HG02571 (cell line): ENCODE data around the gene ATG16L2.

Experiments used
- ATAC-seq: cut with Tn5 transposase; IDR thresholded peaks from one replicate; pipeline ENCODE4 v1.9.1; 2021; ENCODE audit warnings: mild to moderate bottlenecking, moderate library complexity; ENCODE audit not compliant: unreplicated experiment

Gene ATG16L2, protein sequence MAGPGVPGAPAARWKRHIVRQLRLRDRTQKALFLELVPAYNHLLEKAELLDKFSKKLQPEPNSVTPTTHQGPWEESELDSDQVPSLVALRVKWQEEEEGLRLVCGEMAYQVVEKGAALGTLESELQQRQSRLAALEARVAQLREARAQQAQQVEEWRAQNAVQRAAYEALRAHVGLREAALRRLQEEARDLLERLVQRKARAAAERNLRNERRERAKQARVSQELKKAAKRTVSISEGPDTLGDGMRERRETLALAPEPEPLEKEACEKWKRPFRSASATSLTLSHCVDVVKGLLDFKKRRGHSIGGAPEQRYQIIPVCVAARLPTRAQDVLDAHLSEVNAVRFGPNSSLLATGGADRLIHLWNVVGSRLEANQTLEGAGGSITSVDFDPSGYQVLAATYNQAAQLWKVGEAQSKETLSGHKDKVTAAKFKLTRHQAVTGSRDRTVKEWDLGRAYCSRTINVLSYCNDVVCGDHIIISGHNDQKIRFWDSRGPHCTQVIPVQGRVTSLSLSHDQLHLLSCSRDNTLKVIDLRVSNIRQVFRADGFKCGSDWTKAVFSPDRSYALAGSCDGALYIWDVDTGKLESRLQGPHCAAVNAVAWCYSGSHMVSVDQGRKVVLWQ

DNA sequence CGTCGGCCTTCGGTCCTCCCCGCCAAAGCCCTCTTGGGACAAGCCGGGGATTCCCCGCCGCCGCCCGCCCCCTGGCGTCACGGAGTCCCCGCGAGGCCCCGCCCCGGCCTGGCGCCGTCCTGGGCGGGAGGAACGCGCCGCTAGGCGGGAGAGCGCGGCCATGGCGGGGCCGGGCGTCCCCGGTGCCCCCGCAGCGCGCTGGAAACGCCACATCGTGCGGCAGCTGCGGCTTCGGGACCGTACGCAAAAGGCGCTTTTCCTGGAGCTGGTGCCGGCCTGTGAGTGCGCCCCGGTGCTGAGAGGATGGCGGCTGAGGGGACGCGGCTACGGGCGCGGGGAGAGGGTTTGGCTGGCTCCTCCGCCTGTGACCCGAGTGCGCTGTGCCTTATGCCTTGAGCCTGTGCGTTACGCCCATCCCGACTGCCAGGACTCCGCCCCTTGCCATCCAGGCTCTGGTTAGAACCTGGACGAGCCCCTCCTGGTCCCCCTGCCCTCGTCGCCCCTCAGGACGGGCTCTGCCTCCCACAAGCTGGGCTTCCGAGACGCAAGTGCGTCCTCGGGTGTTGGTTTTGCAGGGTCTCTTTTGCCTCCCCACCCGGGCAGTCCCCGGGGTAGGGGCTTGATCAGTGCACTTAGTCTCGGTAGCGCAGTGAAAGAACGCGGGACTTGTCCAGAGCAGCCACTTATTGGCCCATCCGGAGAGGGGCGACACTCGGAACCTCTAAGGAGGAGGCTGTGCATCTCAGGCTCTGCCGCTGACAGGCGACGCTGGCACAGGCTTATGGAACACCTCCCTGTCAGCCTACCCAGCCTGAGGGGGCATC lies at the start of gene ATG16L2:
TSS of gene ATG16L2 (plus strand) at position 126 of the 824 bp plus-strand sequence. CDS start at position 161, 35 bp downstream.
- ATAC-seq, result peak; percentile 65

- no peak for ATAC-seq
These were observed 49.7 kb upstream of the ATG16L2 start for GRCh38 chr11:72764503-72764902.

DNA sequence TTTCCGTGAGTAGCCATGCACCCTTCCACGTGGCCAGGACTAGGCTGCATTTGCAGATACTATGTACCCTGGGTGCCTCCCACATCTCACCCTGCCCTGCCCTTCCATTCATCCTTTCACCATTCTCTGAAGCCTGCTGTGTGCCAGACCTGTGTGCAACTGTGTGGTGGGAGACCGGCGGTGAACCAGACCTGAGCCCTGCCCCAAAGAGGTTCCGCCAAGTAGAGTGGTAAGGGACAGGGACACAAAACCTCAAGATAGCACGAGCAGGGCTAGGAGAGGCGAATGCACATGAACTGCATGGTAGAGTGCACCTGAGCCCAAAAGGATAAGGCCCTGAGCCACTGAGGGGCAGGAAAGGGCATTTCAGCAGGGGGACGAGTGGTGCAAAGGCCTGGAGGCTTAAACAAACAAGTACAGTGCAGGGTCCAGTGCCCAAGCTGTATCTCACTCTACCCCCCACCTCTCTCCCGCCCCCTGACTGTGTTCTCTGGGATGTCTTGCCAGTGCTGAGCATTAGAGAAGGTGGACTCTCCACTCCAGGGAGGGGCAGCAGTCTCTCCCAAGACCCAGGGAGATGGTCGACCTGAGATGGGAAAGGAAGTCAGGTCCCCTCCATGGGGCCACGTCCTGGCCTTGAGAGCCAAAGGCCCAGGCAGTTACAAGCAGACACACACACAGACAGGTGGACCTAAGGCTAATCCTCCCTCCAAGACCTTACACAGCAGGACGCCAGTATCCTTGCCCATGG lies 47.9 kb upstream of the ATG16L2 start:
- ATAC-seq, result no peak

- no peak for ATAC-seq
These were observed 46.8 kb upstream of the ATG16L2 start for GRCh38 chr11:72767203-72768062.

DNA sequence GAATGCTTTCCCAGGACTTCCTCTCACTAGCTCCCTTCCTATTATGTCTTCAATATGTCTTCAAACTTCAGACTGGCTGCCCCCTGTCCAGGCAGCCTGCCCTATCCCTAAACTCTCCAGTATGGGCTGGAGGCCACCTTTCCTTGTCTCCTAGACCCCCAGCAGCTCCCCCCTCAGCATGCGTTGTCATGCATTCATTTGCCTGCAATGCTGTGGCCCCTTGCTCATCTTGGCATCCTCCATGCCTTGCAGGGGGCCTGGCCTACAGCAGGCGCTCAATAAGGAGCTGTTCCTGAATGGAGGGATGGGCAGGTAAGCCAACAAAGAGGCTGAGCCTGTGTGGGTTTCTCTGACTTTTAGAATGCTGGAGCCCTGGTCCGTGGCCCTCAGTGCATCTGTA lies 45.6 kb upstream of the ATG16L2 start:
- no peak for ATAC-seq

- no peak for ATAC-seq
These were observed 44.5 kb upstream of the ATG16L2 start for GRCh38 chr11:72769680-72770079.

DNA sequence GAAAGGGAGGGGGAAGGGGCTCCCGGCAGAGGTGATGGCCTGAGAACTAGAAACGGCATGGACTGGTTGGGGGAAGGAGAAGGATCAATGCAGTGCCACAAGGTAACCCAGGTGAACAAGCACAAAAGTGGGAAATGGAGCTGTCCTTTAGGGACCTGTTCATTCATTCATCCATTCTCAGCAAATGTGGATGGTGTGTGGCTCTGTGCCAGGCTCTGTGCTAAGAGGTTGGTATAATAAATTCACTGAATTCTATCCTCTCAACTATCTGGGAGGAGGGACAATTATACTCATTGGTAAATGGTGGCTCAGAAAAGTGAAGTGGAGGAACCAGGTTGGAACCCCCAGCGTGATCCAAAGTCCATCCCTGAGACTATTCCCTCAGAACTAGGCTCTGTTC lies 43.4 kb upstream of the ATG16L2 start:
- ATAC-seq, result no peak

- no peak for ATAC-seq
These were observed 42.7 kb upstream of the ATG16L2 start for GRCh38 chr11:72771507-72771906.

DNA sequence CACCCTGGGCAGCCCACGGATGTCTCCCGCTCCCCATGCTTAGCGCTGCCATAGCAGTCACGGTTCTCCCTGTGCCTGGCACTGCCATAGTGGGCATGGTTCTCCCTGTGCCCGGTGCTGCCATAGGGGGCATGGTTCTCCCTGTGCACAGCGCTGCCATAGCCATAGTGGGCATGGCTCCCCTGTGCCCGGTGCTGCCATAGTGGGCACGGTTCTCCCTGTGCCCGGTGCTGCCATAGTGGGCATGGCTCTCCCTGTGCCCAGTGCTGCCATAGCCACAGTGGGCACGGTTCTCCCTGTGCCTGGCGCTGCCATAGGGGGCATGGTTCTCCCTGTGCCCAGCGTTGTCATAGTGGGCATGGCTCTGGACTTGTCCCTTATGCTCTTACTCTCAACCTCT lies 42.2 kb upstream of the ATG16L2 start:
- ATAC-seq, result no peak

- no peak for ATAC-seq
These were observed 40.9 kb upstream of the ATG16L2 start for GRCh38 chr11:72773291-72773690.

DNA sequence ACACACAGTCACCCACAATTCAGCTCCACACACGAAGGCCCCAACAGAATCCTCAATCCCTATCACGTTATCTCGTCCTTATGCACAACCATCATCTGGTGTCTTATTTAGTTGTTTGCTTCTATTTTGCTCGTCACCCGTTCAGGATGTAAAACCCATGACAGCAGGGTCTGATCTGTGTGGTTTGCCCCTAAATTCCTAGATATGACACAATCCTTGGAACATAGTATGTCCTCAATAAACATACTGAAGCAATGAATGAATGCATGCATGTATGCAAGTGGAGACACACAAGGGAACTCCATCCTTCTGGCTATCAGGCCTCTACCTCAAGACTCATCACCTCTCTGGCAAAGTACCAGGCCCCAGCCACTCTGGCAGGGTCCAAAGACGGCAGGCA lies 40.5 kb upstream of the ATG16L2 start:
- no peak for ATAC-seq

GRCh38 chr11:72774499-72774898 lies 39.7 kb upstream of the ATG16L2 start:
- ATAC-seq, result no peak

DNA sequence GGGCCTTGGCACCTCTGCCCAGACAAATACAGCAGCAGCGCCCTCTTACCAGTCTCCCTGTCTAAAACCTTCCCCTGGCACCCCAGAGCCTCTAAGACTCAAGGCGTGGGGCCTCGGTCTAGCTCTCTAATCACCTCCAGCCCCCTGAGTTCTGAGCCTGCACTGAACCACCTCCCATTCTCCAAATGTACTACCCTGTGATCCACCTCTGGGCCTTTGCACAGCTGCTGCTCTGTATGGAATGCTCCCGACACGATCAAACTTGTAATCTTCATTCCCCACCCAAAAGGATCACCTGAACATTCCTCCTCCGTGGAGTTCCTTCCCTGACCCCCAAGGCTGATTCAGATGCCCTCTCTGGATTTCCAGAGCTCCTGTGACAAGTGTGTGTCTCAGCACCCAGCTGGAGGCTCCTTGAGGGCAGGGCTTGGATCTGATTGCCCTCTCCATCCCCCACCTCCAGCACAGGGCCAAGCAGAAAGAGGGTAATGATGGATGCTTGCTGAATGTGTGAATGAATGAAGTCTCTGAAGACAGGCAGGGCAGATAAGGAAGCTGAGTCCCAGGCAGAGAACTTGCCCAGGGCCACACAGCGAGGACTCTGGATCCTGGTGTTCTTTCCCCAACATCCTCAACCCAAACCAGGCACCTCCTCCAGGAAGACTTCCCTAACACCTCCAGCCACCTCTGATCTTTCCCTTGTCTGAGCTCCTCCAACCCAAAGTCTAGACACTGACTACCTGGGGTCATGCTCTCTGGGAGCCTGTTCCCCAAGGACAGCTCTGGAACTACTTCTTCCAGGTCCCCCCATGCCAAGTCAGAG lies 38.7 kb upstream of the ATG16L2 start:
- no peak for ATAC-seq

GRCh38 chr11:72776117-72776843 lies 37.9 kb upstream of the ATG16L2 start:
- ATAC-seq, result no peak

DNA sequence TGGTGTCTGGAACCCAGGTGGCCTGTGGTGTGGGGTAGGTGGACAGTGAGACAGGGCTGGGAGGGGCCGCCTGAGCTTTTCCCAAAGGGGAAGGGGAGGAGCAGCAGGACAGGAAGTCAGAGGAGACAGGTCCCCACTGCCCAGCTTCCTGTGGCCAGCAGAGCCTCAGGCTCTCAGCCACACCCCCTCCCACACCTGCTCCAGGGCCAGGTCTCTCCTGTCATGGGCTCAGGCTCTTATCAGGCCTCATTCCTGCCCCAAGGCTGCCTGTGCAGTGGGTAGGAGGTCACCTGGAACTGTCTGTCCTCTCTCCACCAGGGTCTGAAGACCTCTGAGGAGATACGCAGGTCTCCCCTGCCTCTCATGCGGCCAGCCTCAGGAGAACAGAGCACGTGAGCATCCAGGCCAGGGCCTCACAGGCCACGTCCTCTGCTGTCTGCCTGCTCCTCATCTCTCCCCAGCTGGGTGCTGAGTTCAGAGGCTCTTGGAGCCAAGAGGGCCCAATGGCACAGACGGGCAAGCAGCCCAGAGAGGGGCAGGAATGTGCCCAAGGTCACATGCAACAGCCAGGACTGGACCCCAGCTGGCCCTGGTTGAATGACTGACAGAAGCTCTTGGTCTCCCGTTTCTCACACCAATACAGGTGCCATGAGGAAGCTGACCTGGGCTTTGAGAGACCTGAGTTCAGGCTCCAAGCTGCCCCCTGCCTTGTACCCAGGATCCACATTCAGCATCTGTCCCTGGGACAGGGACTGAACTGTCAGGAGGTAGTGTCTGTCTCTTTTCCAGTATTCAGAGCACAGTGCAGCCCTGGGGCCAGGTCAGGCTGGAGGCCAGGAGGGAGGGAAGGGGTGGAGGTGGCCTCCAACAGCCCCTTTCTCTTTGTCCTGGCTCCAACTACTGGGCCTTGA lies 37.1 kb upstream of the ATG16L2 start:
- ATAC-seq, result no peak

GRCh38 chr11:72777755-72778278 lies 36.4 kb upstream of the ATG16L2 start:
- no peak for ATAC-seq
